K562 (cell line): ENCODE results near the gene DLGAP3. TPM values are rescaled to one million over a fixed set of nuclear protein-coding genes. Genes with fewer than 3 reads are reported as not detected.

ENCODE experiments used
- ARNT ChIP-seq, 2 experiments: fragments of 450-650 bp; IDR thresholded peaks; 2 replicates each; pipeline ENCODE4 v1.6.1; 2016; ENCODE audit warnings: mild to moderate bottlenecking in 1 of 2
- C11orf30 ChIP-seq: fragments of 450-650 bp; IDR thresholded peaks from 2 replicates; pipeline ENCODE4 v1.6.1; 2016; ENCODE audit warnings: low read depth, mild to moderate bottlenecking
- CBX1 ChIP-seq: sonication (generic); IDR thresholded peaks from 2 replicates; pipeline ENCODE4 v1.6.1; 2016; ENCODE audit warnings: antibody characterized with exemption, low read depth, mild to moderate bottlenecking
- DEAF1 ChIP-seq: fragments of 450-650 bp; formaldehyde crosslinking; IDR thresholded peaks from 2 replicates; pipeline ENCODE4 v1.4.0; 2020; ENCODE audit warnings: mild to moderate bottlenecking, moderate library complexity
- HLTF ChIP-seq: fragments of 450-650 bp; IDR thresholded peaks from 2 replicates; pipeline ENCODE4 v1.6.1; 2016
- KHSRP ChIP-seq: fragments of 450-650 bp; IDR thresholded peaks from 2 replicates; pipeline ENCODE4 v1.6.1; 2017
- MAFF ChIP-seq: IDR thresholded peaks from 2 replicates; pipeline ENCODE4 v1.6.1; 2012; ENCODE audit warnings: low read length, improper control_type of control experiment
- MED1 ChIP-seq: sonication (generic); formaldehyde crosslinking; IDR thresholded peaks from 2 replicates; pipeline ENCODE4 v1.8.1; 2023; ENCODE audit warnings: missing genetic modification reagents, borderline replicate concordance
- NR1H2 ChIP-seq: sonication (generic); formaldehyde crosslinking; IDR thresholded peaks from 2 replicates; pipeline ENCODE4 v1.4.0; 2020; ENCODE audit warnings: mild to moderate bottlenecking, missing genetic modification reagents
- PHB ChIP-seq: fragments of 250-450 bp; sonication (Bioruptor Pico); IDR thresholded peaks from 2 replicates; pipeline ENCODE4 v1.5.0; 2021
- PHF8 ChIP-seq: fragments of 200-600 bp; sonication (generic); IDR thresholded peaks from 2 replicates; pipeline ENCODE4 v1.6.1; 2012; ENCODE audit warnings: mixed run types, mild to moderate bottlenecking, inconsistent platforms, low read length, moderate library complexity, borderline replicate concordance
- TARDBP ChIP-seq: fragments of 450-650 bp; IDR thresholded peaks from 2 replicates; pipeline ENCODE4 v1.6.1; 2016
- ZBTB1 ChIP-seq: sonication (generic); formaldehyde crosslinking; IDR thresholded peaks from 2 replicates; pipeline ENCODE4 v1.8.1; 2023; ENCODE audit warnings: missing genetic modification reagents, low read depth, mild to moderate bottlenecking, borderline replicate concordance
- ZNF140 ChIP-seq: fragments of 250-450 bp; sonication (Bioruptor Pico); IDR thresholded peaks from 2 replicates; pipeline ENCODE4 v1.8.0; 2021; ENCODE audit warnings: moderate library complexity, mild to moderate bottlenecking, inconsistent platforms
- ZNF586 ChIP-seq: fragments of 450-650 bp; formaldehyde crosslinking; conservative IDR thresholded peaks from 2 replicates; pipeline ENCODE4 v1.4.0; 2020; ENCODE audit warnings: mild to moderate bottlenecking, moderate library complexity
- ZNF668 ChIP-seq: fragments of 250-450 bp; sonication (Bioruptor Pico); IDR thresholded peaks from 2 replicates; pipeline ENCODE4 v1.8.0; 2022; ENCODE audit warnings: mild to moderate bottlenecking, inconsistent platforms
- polyA plus RNA-seq, 8 experiments: library from polyadenylated mRNA; depleted of rRNA in 4 of 8; stranded (reverse) in 5 of 8; unstranded in 3 of 8; fragments of >200 nt; fragmentation: Nextera tagmentation in 2 of 8; fragmentation: Illumina TruSeq in 1 of 8; extraction: Ambion mirVana in 2 of 8; extraction: Trizol in 1 of 8; gene quantifications; 2 replicates each; pipeline versions ENCODE4 v1.2.1 to v1.2.3, GENCODE V29; 2011 to 2014; ENCODE audit warnings: inconsistent platforms in 1 of 8, missing spikeins in 1 of 8
- total RNA-seq, 7 experiments: library from RNA; depleted of rRNA in 6 of 7; stranded (reverse); fragments of >200 nt in 6 of 7; fragmentation: Illumina TruSeq in 2 of 7; extraction: Trizol in 2 of 7; gene quantifications; 2 replicates each; pipeline versions ENCODE4 v1.2.1 to v1.2.3, GENCODE V29; 2011 to 2021; ENCODE audit warnings: low replicate concordance in 1 of 7
- TF ChIP-seq, protein P1 (sequence below), 2 experiments: fragments of 450-650 bp in 1 of 2; sonication (generic) in 1 of 2; formaldehyde crosslinking in 1 of 2; IDR thresholded peaks in 1 of 2; conservative IDR thresholded peaks in 1 of 2; 2 replicates each; pipeline versions ENCODE4 v1.6.1 to v1.8.1; 2016 to 2023; ENCODE audit warnings: mild to moderate bottlenecking in 2 of 2, moderate library complexity in 2 of 2, inconsistent platforms in 1 of 2, missing genetic modification reagents in 1 of 2
- TF ChIP-seq, protein P2 (sequence below), 3 experiments: IDR thresholded peaks in 2 of 3; conservative IDR thresholded peaks in 1 of 3; 2 replicates each; pipeline ENCODE4 v1.5.1; 2011 to 2012; ENCODE audit warnings: low read length in 3 of 3, mild to moderate bottlenecking in 3 of 3, control low read depth in 2 of 3, improper control_type of control experiment in 1 of 3, inconsistent platforms in 1 of 3, low read depth in 1 of 3, mixed read lengths in 1 of 3, moderate library complexity in 1 of 3; ENCODE audit not compliant: insufficient read depth in 2 of 3
- TF ChIP-seq, protein P3 (sequence below): sonication (generic); formaldehyde crosslinking; IDR thresholded peaks from 2 replicates; pipeline ENCODE4 v1.8.0; 2022; ENCODE audit warnings: mild to moderate bottlenecking, missing genetic modification reagents
- TF ChIP-seq, protein P4 (sequence below): fragments of 250-450 bp; sonication (Bioruptor Pico); IDR thresholded peaks from 2 replicates; pipeline ENCODE4 v1.5.0; 2020; ENCODE audit warnings: mild to moderate bottlenecking
- TF ChIP-seq, protein P5 (sequence below): sonication (generic); formaldehyde crosslinking; IDR thresholded peaks from 2 replicates; pipeline ENCODE4 v1.8.0; 2022; ENCODE audit warnings: mild to moderate bottlenecking, missing genetic modification reagents

Gene DLGAP3
- total and polyA plus RNA-seq, 9 of the 15 experiments (the other 6 are each of a cell fraction or from before 2014, with no cell fraction given), result 0.01 to 0.16 (median 0.07) TPM; not detected in 6

GRCh38 chr1:34865981-34866761 is 63.3 kb downstream of the DLGAP3 start (continued):
- TF ChIP-seq, protein P1, sequence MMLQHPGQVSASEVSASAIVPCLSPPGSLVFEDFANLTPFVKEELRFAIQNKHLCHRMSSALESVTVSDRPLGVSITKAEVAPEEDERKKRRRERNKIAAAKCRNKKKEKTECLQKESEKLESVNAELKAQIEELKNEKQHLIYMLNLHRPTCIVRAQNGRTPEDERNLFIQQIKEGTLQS (IDR thresholded peaks at IDR 0.05), result no peak
- TF ChIP-seq, protein P1 (CRISPR knock-in tag; conservative IDR thresholded peaks at IDR 0.05), result no peak
- TF ChIP-seq ZNF668 (CRISPR knock-in tag) (no peak), PHF8 (peak; percentile 15; the same call in 1 of the 2 replicates), PHB (CRISPR knock-in tag) (no peak), CBX1 (no peak), TARDBP (no peak), KHSRP (no peak), MED1 (CRISPR knock-in tag) (no peak), MAFF (no peak), ZNF586 (no peak), DEAF1 (no peak), ZNF140 (no peak), ARNT (IDR thresholded peaks at IDR 0.05) (no peak), NR1H2 (CRISPR knock-in tag) (no peak), C11orf30 (no peak), ZBTB1 (CRISPR knock-in tag) (no peak), HLTF (0 out of 2 replicates have a peak, but pooled peaks have one; percentile 42)
- TF ChIP-seq, protein P2, sequence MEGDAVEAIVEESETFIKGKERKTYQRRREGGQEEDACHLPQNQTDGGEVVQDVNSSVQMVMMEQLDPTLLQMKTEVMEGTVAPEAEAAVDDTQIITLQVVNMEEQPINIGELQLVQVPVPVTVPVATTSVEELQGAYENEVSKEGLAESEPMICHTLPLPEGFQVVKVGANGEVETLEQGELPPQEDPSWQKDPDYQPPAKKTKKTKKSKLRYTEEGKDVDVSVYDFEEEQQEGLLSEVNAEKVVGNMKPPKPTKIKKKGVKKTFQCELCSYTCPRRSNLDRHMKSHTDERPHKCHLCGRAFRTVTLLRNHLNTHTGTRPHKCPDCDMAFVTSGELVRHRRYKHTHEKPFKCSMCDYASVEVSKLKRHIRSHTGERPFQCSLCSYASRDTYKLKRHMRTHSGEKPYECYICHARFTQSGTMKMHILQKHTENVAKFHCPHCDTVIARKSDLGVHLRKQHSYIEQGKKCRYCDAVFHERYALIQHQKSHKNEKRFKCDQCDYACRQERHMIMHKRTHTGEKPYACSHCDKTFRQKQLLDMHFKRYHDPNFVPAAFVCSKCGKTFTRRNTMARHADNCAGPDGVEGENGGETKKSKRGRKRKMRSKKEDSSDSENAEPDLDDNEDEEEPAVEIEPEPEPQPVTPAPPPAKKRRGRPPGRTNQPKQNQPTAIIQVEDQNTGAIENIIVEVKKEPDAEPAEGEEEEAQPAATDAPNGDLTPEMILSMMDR (IDR thresholded peaks at IDR 0.05 in 2 of 3, conservative IDR thresholded peaks at IDR 0.05 in 1 of 3; ENCODE audit: insufficient read depth in 2 of 3, low read depth in 1 of 3, low read length in 3 of 3), result peak; percentile 92 to 99 (median 93)
- TF ChIP-seq, protein P3, sequence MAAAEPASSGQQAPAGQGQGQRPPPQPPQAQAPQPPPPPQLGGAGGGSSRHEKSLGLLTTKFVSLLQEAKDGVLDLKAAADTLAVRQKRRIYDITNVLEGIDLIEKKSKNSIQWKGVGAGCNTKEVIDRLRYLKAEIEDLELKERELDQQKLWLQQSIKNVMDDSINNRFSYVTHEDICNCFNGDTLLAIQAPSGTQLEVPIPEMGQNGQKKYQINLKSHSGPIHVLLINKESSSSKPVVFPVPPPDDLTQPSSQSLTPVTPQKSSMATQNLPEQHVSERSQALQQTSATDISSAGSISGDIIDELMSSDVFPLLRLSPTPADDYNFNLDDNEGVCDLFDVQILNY (CRISPR knock-in tag), result no peak
- TF ChIP-seq, protein P4, sequence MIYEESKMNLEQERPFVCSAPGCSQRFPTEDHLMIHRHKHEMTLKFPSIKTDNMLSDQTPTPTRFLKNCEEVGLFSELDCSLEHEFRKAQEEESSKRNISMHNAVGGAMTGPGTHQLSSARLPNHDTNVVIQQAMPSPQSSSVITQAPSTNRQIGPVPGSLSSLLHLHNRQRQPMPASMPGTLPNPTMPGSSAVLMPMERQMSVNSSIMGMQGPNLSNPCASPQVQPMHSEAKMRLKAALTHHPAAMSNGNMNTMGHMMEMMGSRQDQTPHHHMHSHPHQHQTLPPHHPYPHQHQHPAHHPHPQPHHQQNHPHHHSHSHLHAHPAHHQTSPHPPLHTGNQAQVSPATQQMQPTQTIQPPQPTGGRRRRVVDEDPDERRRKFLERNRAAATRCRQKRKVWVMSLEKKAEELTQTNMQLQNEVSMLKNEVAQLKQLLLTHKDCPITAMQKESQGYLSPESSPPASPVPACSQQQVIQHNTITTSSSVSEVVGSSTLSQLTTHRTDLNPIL (CRISPR knock-in tag), result no peak
- TF ChIP-seq, protein P5, sequence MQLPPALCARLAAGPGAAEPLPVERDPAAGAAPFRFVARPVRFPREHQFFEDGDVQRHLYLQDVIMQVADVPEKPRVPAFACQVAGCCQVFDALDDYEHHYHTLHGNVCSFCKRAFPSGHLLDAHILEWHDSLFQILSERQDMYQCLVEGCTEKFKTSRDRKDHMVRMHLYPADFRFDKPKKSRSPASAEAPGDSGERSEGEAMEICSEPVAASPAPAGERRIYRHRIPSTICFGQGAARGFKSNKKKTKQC (CRISPR knock-in tag), result peak; percentile 63; the same call in 1 of the 2 replicates
